ENCODE results near the gene SLX1B.
"Not testable (repeated sequence)": the region's sequence is repeated elsewhere in the genome, so short reads cannot be mapped to it uniquely, and the experiment has no call there.

DNA sequence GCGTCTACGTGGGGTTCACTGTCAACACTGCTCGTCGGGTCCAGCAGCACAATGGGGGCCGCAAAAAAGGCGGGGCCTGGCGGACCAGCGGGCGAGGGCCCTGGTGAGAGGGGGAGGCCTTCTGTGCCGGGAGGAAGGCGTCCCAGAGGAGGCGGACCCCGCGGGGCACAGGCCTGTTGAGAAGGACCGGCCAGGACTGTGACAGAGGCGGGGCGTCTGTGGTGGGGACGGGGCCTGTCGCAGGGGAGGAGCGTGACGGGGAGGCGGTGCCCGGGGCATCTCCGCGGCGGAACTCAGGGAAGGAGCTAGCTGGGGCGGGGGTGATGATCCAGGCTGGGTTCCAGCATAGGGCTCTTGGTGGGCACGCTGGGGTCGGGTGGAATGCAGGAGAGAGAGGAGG is 495 bp downstream of the SLX1B start:
- TF ChIP-seq SCRT2 (tag by site-specific recombination; IDR thresholded peaks at IDR 0.05); BCL11A (tag by site-specific recombination; IDR thresholded peaks at IDR 0.05; ENCODE audit: low read depth); ZNF768 (tag by site-specific recombination; IDR thresholded peaks at IDR 0.05); ZNF785 (tag by site-specific recombination; IDR thresholded peaks at IDR 0.05); ZNF175 (tag by site-specific recombination; IDR thresholded peaks at IDR 0.05); ZNF510 (tag by site-specific recombination; IDR thresholded peaks at IDR 0.05; ENCODE audit: insufficient replicate concordance); ZNF211 (tag by site-specific recombination; IDR thresholded peaks at IDR 0.05; ENCODE audit: low read depth); ZNF660 (tag by site-specific recombination; IDR thresholded peaks at IDR 0.05); ZNF132 (tag by site-specific recombination; IDR thresholded peaks at IDR 0.05; ENCODE audit: borderline replicate concordance): not testable (repeated sequence)

All from HEK293 (cell line).